ENCODE measurements around the gene OPRM1. TPM values are rescaled to one million over a fixed set of nuclear protein-coding genes. Genes with fewer than 3 reads are reported as not detected.

The OPRM1 gene
- total RNA-seq, 4 donors from 2014 or later = not detected

GRCh38 chr6:154010371-154010770 lies 28.7 kb upstream of the OPRM1 start:
- ATAC-seq (ENCODE audit: low FRiP score) (no peak), DNase-seq (ENCODE audit: low spot score) (no peak)
- TF ChIP-seq CTCF (IDR thresholded peaks at IDR 0.05) = no peak

- ATAC-seq (ENCODE audit: low FRiP score) (no peak), DNase-seq (ENCODE audit: low spot score) (no peak)
- TF ChIP-seq CTCF (IDR thresholded peaks at IDR 0.05) = no peak
Observed at GRCh38 chr6:154012852-154013251, 26.2 kb upstream of the OPRM1 start.

GRCh38 chr6:154017786-154018185 lies 21.3 kb upstream of the OPRM1 start:
- DNase-seq (ENCODE audit: low spot score) (no peak), ATAC-seq (ENCODE audit: low FRiP score) (no peak)
- no peak for TF ChIP-seq CTCF (IDR thresholded peaks at IDR 0.05)

GRCh38 chr6:154030646-154031045 lies 8.4 kb upstream of the OPRM1 start:
- DNase-seq (ENCODE audit: low spot score) (no peak), ATAC-seq (ENCODE audit: low FRiP score) (no peak)
- no peak for TF ChIP-seq CTCF (IDR thresholded peaks at IDR 0.05)

GRCh38 chr6:154041001-154041400 lies 2.0 kb downstream of the OPRM1 start:
- no peak for TF ChIP-seq CTCF (IDR thresholded peaks at IDR 0.05)
- no peak for DNase-seq (ENCODE audit: low spot score)
- no peak for ATAC-seq (ENCODE audit: low FRiP score)

GRCh38 chr6:154053141-154053540 lies 14.1 kb downstream of the OPRM1 start:
- ATAC-seq (ENCODE audit: low FRiP score) = no peak
- no peak for DNase-seq (ENCODE audit: low spot score)
- TF ChIP-seq CTCF (IDR thresholded peaks at IDR 0.05) = no peak

GRCh38 chr6:154056536-154056935 lies 17.5 kb downstream of the OPRM1 start:
- DNase-seq (ENCODE audit: low spot score) (no peak), ATAC-seq (ENCODE audit: low FRiP score) (no peak)
- TF ChIP-seq CTCF (IDR thresholded peaks at IDR 0.05) = no peak
